GM18951 (cell line): Measurements from ENCODE around the gene RASGRP4.

Experiments used
- POLR2A ChIP-seq: IDR thresholded peaks from 4 replicates; pipeline ENCODE4 v1.6.1; 2011; ENCODE audit warnings: mild to moderate bottlenecking; ENCODE audit not compliant: insufficient read length, insufficient read depth; ENCODE audit errors: extremely low read depth
- in situ Hi-C: fragments of 300-500 bp; cut with MboI; formaldehyde crosslinking; loops from one replicate; pipeline ENCODE4 v1.12.0; 2022; ENCODE audit warnings: low sequenced_read_pairs, mixed read lengths, inconsistent platforms; ENCODE audit not compliant: unreplicated experiment

RASGRP4 gene

DNA sequence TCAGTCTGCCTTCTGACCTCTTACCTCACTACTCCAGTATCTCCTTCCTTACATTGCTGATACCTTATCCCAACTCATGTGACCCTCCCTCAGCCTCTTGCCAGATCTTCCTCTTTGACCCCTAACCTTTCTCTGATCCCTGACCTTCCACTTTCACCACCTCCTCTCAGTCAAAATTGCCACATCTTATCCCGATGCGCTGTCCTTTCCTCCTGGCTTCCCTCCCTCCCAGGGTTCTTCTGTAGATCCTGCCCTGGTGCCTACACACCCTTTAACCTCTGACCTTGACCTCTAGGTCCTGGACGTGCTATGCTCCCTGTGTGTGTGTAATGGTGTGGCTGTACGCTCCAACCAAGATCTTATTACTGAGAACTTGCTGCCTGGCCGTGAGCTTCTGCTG, 31.2 kb upstream of the RASGRP4 start:
- no peak for TF ChIP-seq POLR2A
- in situ Hi-C loops = no loop called here

DNA sequence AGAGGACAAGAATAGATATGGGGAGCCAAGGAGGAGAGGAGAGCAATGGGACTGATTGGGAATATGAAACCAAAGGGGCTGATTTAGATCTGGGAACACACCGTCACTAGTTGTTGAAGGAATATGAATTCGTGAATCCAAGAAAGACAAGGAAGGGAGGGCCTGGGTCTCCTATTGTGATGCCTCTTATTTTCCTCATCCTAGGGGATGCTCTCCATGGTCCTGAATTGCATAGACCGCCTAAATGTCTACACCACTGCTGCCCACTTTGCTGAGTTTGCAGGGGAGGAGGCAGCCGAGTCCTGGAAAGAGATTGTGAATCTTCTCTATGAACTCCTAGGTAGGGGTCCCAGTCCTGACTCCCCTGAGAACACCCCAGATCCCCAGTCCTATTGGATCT, 29.0 kb upstream of the RASGRP4 start:
- no peak for TF ChIP-seq POLR2A
- in situ Hi-C loops = no loop called here

DNA sequence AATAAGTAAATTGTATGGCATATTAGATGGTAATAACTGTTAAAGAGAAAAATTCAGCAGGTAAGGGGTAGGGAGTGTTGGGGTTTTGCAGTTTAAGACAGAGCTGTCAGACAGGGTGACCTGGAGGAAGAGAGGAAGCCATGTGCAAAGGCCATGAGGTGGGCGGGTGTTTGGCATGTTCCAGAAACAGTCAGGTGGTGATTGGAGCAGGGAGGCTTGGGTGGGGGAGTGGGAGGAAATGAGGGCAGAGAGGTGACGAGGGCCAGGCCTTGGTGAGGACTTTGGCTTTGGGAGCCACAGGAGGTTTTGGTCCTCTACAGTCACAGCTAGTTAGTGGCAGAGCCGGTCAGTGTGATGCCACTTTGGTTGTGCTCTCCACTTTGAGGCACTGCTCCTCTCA, 27.6 kb upstream of the RASGRP4 start:
- TF ChIP-seq POLR2A = no peak

DNA sequence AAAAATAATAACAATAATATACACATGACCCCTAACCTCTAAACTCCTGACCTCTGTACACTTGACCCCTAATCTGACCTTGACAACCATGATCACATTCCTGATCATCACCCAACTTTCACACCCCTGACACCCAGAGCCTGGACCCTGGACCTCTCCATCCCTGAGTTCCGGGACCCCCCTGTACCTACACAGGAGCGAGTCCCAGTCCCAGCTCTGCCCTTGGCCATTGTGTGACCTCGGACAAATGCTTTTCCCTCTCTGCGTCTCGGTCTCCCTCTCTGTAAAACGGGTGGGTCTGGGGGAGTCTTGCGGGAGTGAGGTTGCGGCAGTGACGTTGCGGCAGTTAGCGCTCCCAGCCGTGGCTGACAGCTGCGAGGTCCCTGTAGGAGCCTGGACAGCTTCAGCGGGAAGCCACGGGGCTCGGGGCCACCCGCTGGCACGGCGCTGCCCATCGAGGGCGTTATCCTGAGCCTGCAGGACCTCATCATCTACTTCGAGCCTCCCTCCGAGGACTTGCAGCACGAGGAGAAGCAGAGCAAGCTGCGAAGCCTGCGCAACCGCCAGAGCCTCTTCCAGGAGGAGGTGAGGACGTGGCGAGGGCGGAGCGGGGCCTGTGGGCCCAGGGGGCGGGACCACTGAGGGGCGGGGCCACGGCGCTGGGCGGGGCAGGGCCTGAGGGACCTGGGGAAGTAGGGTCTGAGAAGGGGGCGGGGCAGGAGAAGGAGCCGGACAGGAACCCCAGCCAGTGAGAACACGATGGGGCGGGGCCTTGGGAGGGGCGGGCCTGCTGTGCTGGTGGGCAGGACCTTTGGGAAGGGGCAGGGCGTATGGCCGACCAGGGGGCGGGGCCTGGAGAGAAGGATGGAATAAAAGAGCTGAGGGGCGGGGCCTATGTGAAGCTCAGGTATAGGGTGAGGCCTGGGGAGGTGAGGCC, 26.7 kb upstream of the RASGRP4 start:
- no peak for TF ChIP-seq POLR2A

More for the DNA sequence above, 27.6 kb upstream of the RASGRP4 start:
- in situ Hi-C loops = no loop called here

DNA sequence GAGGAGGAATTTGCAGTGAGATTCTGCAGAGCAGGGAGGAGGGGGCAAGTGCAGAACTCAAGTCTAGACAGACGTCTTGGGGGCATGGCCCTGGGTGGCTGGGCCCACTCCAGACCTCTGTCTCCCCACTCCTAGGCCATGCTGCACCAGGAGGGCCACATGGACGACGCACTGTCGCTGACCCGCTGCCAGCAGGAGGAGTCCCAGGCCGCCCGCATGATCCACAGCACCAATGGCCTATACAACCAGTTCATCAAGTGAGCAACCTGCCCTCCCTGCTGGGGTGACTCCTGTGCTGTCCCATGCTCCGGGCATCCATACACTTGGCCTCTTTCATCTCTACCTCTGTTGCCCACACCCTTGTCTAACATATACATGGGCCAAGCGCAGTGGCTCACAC, 25.6 kb upstream of the RASGRP4 start:
- in situ Hi-C loops = no loop called here
- no peak for TF ChIP-seq POLR2A

More for the DNA sequence above, 26.7 kb upstream of the RASGRP4 start:
- in situ Hi-C loops = no loop called here

DNA sequence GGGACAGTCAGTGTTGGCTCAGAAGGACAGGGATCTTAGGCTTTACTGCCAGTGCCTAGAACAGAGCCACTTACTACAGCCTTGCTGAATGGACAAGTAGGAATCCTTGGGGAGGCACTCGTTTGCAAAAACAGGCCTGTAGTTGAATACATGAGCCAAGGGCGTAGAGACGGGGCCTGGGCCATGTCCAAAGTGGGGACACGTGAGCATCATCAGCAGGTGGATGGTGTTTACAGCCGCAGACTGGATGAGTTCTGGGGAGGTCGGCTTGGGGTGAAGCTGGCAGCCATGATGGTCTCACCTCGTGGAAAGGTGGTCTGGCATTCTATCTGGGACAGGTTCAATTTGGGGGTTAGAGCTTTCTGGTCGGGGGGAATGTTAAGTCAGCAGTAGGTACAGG, 25.0 kb upstream of the RASGRP4 start:
- in situ Hi-C loops = no loop called here
- TF ChIP-seq POLR2A = no peak

DNA sequence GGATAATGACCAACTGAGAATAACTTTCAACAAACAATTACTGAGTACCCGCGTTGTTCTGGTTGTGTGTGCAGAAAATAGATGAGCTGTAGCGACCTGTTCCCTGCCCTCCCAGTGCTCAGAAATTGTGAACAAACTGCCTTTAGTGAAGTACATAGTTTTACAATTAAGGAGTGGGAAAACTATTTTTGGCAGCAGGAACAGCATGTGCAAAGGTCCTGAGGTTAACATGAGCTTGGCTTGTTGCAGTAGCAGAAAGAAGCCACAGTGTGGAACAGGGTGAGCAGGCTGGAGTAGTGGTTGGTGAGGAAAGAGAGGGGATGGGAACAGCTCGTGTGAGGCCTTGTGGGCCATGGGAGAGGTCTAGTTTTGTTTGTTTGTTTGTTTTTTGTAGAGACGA, 23.5 kb upstream of the RASGRP4 start:
- TF ChIP-seq POLR2A = no peak
- in situ Hi-C loops = no loop called here

DNA sequence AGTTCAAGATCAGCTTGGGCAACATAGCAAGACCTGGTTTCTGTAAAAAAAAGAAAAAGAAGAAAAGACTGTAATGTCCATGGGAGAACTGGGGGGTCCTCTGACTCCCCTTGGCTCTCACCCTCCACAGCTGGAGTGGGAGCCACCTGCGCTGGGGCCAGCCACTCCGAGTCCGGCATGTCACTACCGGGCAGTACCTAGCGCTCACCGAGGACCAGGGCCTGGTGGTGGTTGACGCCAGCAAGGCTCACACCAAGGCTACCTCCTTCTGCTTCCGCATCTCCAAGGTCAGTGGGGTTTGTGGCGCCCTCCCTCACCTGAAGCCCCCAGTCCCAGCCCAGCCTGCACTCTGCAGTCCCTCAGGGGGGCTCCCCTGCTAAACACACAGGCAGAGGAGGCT, 22.2 kb upstream of the RASGRP4 start:
- in situ Hi-C loops = no loop called here
- TF ChIP-seq POLR2A = no peak

DNA sequence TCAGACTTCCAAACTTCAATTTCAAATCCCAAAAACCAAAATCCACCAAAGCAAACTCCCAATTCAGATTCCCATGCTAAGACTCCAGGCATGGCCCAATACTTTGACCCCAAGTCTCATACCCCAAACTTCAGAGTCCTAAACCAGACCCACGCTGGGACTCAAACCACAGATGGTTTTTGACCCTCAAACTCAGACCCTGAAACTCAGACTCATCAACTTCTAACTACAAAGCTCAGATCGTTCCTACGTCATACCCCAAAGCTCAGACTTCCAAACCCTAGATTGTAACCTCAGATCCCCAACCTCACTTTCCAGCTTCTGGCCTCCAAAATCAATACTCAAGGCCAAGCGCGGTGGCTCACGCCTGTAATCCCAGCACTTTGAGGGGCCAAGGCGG, 19.3 kb upstream of the RASGRP4 start:
- no peak for TF ChIP-seq POLR2A
- in situ Hi-C loops = no loop called here

DNA sequence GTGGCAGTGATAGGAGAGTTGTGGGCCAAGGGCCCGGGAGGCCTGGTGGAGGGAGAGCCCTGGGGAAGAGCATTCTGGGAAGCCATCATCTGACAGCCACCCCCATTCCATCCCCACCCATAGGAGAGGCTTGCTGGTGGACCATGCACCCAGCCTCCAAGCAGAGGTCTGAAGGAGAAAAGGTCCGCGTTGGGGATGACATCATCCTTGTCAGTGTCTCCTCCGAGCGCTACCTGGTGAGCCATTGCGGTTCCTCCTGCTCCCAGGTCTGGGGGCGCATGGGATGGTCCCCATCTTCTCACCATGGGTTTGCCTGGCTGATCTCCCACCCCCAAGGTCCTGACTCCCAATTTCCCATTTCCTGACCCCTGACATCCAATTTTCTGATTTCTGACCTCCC, 18.0 kb upstream of the RASGRP4 start:
- TF ChIP-seq POLR2A = no peak
- in situ Hi-C loops = no loop called here

DNA sequence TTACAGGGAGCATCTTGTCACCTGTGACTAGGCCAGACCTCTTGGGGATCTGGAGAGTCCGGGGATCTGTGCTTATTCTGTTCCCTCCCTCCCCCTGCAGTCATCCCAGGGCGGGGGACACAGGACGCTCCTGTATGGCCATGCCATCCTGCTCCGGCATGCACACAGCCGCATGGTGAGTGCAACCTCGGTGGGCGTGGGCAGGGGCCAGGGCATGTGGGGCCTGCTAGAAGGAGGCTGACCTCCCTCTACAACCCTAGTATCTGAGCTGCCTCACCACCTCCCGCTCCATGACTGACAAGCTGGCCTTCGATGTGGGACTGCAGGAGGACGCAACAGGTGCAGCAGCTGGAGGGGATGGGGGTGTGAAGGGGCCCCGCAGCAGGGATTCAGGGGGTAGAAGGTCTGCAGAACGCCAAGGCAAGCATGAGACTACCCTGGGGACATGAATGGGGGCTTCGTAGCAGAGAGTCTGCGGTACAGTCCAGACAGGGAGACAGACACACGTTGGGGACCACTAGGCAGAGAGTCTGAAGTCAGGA, 17.5 kb upstream of the RASGRP4 start:
- in situ Hi-C loops = no loop called here
- TF ChIP-seq POLR2A = no peak

DNA sequence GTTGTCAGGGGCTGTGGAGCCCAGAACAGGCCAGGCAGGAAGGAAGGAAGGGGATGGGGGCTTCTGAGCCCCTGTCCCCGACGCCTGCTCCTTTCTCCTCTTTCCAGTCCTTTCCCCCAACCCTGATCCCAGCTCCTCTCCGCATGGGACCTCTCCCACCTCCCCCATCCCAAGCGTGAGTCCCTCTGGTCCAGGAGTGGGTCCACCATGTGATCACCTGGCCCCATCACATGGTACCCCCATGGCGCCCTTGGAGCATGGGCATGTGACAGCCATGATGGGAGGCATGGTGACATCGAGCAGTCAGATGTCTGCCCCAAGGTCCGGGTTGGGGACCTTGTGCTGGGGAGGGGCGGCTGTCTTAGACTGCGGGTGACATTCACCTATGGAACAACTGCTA, 16.7 kb upstream of the RASGRP4 start:
- no peak for TF ChIP-seq POLR2A
- in situ Hi-C loops = no loop called here

DNA sequence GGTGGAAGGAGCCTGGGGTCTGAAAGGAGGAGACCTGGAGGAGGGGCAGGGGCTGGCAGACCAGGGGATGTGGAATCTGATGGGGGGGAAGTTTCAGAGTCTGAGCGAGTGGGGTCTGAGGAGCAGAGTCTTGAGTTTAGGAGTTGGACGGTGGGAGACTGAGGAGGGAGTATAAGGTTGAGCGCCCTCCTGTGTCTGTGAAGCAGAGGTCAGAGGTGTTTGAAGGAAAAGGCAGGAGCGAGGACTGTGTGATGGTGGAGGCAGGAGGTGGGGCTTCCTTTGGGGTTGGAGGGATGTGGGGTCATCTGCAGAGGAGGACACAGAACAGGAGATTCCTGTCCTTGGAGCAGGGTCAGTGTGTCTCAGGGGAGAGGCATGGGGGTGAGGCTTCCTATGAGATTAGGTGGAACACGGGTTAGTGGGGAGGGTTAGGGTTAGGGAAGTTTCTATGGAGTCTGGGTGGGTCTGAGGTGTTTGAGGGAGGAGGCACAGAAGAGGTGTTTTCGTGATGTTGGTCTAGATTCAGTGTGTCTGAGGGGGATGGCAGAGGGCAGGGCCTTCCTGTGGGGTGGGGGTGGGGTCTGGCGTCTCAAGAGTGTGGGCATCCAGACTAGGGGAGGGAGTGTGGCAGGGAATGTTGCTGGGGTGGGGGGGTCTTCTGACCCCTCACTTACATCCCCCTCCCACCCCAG, 15.8 kb upstream of the RASGRP4 start:
- TF ChIP-seq POLR2A = no peak
- in situ Hi-C loops = no loop called here

DNA sequence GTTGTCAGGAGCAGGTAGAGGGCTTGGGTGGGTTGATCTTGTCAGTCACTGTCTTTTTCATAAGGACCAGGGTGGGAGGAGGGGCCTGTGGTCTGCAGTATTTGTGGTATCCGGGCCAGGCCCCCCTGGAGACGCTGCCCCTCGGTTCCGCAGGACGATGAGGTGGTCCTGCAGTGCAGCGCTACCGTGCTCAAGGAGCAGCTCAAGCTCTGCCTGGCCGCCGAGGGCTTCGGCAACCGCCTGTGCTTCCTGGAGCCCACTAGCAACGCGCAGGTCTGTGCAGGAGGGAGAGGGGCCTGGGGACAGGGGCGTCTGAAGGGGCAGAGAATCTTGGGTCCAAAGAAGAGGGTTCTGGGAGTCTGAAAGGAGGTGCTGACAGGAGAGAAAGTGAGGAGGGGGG, 14.6 kb upstream of the RASGRP4 start:
- TF ChIP-seq POLR2A = no peak
- in situ Hi-C loops = no loop called here

DNA sequence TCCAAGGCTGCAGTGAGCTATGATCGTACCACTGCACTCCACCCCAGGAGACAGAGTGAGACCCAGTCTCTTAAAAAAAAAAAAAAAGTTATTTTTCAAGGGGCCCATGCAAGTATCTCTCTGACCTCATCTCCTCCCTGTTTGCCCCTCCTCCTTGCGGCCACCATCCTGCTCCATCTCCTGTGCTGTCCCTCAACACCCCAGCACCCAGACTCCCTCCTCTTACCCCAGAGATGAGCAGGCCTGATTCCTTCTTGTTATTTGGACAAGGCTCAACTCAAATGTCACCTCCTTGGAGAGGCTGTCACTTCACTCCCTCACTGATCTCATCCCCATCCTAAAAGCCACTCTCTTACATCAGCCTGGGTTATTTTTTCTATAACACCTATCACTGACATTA, 11.9 kb upstream of the RASGRP4 start:
- in situ Hi-C loops = no loop called here
- no peak for TF ChIP-seq POLR2A
